ENCODE results near the gene CPN2.

CPN2 gene, protein sequence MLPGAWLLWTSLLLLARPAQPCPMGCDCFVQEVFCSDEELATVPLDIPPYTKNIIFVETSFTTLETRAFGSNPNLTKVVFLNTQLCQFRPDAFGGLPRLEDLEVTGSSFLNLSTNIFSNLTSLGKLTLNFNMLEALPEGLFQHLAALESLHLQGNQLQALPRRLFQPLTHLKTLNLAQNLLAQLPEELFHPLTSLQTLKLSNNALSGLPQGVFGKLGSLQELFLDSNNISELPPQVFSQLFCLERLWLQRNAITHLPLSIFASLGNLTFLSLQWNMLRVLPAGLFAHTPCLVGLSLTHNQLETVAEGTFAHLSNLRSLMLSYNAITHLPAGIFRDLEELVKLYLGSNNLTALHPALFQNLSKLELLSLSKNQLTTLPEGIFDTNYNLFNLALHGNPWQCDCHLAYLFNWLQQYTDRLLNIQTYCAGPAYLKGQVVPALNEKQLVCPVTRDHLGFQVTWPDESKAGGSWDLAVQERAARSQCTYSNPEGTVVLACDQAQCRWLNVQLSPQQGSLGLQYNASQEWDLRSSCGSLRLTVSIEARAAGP

GRCh38 chr3:194351080-194351672, at the start of gene CPN2:
Gene CPN2, minus strand, starts transcription at chr3:194351328. Its CDS starts 8,626 bp downstream, at chr3:194342702.
- no peak for DNase-seq

GRCh38 chr3:194399874-194400411, 48.8 kb upstream of the CPN2 start:
- no peak for DNase-seq

DNA sequence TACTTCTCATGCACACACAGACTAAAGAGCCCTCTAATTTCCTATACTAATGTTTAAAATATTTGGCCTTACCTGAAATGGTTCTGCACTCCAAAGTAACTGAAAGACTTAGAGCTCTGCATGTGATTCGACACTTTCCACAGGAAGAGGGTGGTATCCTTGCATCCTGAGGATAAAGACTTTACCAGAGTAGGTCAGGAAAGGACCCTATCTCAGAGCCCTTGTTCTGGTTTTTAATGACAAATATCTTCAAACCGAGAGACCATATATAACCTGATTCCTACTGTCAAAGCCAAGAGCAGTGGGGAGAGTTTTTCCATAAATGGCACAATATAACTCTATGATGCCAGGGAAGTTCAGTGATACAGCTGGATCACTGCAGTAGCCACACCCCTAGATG, 48.0 kb upstream of the CPN2 start, which contains the start of gene GP5:
Gene GP5, minus strand, starts transcription at position 101 of the 400 bp plus-strand sequence. CDS start 984 bp downstream, outside the sequence.
- DNase-seq: no peak

DNA sequence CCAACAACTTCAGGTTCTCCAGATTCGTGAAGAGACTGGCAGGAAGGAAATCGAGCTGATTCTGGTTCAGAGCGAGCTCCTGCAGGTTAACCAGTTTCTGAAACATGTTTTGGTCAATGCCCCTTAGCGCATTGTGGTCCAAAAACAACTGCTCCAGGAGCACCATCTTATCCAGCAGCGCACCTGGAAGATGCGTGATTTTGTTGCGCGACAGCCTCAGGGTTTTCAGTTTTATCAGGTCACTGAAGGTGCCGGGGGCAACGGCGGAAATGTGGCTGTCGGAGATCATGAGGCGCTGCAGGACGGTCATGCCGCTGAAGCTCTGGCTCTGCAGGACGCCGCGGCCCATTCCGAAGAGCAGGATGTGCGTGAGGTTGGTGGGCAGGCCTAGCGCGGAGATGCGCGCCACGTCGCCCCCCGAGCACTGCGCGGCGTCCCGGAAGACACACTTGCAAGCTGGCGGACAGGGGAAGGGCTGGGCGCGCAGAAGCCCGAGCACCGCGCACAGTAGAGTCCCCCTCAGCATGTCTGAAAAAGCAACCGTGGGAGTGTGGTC, 46.7 kb upstream of the CPN2 start:
- no peak for DNase-seq

DNA sequence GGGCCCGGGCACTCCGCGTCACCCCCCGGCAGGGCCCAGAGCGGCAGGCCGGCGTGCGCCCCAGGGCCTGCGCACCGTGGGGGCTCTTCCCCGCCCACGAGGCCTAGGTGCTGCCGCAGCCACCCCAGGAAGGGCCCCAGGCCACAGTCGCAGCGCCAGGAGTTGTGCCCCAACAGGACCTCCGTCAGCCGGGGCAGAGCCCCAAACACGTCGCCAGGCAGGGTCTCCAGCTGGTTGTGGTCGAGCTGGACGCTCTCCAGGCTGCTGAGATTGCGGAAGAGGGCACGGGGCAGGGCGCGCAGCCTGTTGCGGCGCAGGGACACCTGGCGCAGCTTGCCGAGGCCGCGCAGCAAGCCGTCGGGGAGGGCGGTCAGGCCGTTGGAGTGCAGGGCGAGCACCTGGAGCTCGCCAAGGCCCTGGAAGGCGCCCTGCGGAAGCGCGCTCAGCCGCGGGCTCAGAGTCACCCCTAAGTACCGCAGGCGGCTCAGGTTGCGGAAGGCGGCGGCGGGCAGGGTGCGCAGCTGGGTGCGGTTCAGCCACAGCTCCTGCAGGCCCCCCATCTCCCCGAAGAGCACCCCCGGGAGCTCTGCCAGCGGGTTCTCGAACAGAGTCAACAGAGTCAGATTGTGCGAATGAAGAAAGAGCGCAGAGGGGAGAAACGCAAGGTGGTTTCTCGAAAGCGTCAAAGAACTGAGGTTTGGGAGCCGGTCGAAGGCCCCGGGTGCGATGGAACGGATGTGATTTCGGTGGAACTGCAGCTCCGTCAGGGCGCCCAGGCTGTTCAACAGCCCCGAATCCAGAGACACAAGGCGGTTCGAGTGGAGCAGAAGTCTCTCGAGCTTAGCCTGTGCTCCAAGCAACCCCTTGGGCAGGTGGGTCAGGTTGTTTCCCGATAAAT, 46.0 kb upstream of the CPN2 start:
- DNase-seq: no peak

DNA sequence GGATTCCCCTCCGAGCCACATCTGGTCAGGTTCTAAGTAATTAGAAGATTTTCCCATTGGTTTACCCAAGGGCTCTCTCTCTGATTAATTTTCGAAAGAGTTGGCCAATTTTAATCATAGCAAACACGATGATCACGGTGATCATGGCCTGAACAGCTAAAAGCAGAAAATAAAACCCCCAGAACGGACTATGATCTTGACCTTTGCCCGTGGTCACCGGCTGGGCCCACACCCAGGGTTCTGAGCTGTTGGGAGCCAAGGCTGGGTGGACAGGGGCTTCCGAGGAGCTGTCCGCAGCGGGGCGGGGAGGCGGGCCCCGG, 45.4 kb upstream of the CPN2 start:
- DNase-seq: no peak

DNA sequence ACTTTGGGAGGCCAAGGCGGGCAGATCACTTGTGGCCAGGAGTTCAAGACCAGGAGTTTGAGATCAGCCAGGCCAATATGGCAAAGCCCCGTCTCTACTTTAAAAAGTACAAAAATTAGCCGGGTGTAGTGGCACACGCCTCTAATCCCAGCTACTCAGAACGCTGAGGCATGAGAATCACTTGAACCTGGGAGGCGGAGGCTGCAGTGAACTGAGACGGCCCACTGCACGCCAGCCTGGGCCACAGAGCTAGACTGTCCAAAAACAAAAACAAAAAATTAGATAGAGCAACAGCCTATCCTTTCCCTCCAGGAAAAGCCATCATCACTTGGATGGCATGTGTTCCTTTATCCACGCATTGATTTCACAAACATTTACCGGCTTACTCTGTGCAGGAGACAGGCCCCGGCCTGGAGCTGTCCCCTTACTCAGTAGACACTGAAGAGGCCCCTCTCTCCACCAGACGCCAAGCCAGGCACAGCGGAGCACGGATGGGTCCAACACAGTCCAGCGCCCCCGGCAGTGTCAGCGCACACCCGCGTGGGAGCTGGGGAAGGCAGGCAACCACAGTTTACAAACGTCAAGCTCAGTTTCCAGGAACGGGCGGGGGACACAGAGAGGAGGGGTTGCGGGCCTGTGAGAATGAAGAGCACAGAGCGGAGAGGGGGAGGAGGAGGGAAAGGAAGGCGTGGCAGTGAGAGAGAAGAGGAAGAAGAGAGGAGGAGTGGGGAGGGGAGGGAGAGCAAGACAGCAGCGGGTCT, 44.8 kb upstream of the CPN2 start:
- no peak for DNase-seq

GRCh38 chr3:194395212-194395611, 44.1 kb upstream of the CPN2 start:
- no peak for DNase-seq

GRCh38 chr3:194392576-194392975, 41.4 kb upstream of the CPN2 start:
- no peak for DNase-seq

- DNase-seq: no peak
These were observed 39.7 kb upstream of the CPN2 start for GRCh38 chr3:194390835-194391234.

- no peak for DNase-seq
These were observed 38.1 kb upstream of the CPN2 start for GRCh38 chr3:194389269-194389668.

- no peak for DNase-seq
These were observed 36.8 kb upstream of the CPN2 start for GRCh38 chr3:194387926-194388418.

DNA sequence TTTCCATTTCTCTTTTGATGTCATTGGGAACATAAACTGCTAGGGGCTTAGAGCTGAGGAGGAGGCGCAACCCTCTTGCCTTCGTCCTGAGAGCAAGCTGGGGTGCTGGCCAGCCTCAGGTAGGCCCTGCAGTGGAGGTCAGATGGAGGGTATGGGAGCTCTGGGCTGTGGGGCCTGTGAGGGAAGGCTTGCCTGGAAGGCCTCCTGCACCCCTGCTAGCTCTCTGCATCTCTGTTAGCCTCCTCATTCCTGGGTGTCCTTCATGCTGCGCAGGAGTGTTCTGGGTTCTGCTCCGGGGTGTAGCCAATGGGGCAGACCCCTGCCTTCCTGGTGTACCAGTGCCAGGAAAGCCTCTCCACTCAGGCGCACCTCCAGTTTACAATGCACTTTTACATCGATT, 36.1 kb upstream of the CPN2 start:
- DNase-seq: no peak

DNA sequence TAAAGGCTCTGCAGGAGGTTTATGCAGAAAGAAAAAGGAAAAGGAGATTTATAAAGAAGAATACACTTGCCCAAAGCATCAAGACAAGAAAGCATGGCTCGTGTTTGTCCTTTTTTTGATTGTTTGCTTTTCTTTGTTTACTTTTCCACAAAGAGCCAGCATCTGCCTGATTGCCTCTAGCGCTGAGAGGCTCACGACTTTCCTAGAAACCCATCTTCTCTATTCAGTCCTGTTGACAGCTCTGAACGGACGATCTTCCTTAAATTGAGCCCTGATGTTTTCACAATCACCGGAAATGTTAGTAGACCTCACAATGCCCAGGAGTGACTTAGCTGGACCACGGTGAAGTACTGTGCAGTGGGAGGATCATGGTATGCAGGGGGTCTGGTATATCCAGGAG, 35.5 kb upstream of the CPN2 start:
- no peak for DNase-seq

DNA sequence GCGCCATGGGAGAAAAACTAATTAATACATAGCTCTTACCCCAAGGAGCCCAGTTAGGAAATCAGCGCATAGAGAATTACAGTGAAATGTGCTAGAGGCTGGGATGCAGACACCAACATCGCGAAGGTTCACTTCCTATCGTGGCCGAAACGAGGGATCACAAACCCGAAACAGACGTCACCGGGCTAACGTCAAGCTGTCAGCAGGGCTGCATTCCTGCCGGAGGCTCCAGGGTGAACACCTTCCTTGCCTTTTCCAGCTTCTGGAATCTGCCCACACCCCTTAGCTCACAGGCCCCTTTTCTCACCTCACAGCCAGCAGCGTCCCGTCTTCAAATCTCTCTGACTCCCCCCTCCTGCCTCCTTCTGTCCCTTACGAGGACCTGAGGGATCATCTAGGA, 34.9 kb upstream of the CPN2 start:
- DNase-seq: no peak

- DNase-seq: no peak
These were observed 33.5 kb upstream of the CPN2 start for GRCh38 chr3:194384569-194385001.

DNA sequence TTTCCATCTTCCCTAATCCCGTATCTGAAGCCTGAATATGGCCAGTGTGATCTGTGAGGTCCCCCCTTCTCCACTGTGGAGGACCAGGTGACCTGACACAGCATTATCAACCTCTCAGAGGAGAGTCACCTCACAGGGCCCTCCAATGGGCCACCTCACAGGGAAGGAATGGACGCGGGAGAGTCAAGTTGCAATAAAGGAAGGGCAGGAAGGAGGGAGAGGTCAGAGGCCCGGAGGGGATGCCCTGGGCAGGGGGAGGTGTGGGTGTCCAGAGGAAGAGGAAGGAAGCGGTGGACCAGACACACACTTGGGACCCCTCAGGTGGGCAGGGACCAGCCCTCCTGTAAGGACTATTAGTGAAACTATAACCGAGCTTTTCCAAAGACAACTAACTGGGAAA, 33.0 kb upstream of the CPN2 start:
- DNase-seq: no peak

GRCh38 chr3:194383276-194383940, 32.3 kb upstream of the CPN2 start:
- no peak for DNase-seq

- no peak for DNase-seq
These were observed 31.7 kb upstream of the CPN2 start for GRCh38 chr3:194382892-194383223.

DNA sequence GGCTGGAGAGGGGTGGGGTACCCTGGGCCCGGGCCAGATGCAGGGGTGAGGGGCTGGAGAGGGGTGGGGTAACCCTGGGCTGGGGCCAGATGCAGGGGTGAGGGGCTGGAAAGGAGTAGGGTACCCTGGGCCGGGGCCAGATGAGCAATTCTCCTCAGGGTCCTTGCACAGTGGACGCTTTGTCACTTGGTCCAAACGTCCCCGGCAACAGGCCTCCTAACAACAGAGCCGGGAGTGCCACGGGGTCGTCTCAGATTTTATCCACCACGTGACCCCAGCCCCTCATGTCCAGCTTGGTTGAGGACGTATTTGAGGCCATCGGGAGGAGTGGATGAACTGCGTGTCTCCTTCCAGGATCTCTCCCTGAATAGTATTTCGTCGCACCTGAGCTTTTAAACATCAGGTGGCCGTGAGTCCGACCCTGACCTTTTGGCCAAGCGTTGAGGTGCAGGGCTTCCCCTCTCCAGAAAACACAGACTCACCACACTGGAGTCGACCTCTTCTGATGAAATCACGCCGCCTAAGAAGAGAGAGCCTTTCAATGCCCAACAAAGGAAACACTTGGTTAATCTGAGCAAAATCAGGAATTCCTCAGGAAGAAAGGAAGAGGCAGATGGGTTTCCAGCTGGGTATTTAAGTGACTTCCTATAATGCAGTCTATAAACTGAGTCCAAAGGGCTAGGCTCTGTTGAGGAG, 31.2 kb upstream of the CPN2 start:
- no peak for DNase-seq

GRCh38 chr3:194381460-194381875, 30.3 kb upstream of the CPN2 start:
- no peak for DNase-seq
